Measurements from ENCODE around the gene KATNIP. TPM values are rescaled to one million over a fixed set of nuclear protein-coding genes. Genes with fewer than 3 reads are reported as not detected.

Gene KATNIP
- total RNA-seq, 4 donors from 2014 or later: 11.2 to 20.0 (median 17.5) TPM

Other genes with a start within 250 kb of the KATNIP start
- 100 to 1,000 TPM in 3 of 4 donors, 10 to 100 TPM in 1; 72.7 to 167 (median 116) TPM for gene IL4R, start 236.2 kb upstream of the KATNIP start, total RNA-seq
- under 1 TPM in 3 of 4 donors, not detected in 1; under 0.01 to 0.50 (median 0.17) TPM for gene IL21R, start 148.0 kb upstream of the KATNIP start, total RNA-seq
- 10 to 100 TPM; 37.6 to 65.4 (median 54.8) TPM for gene GTF3C1, start 231 bp upstream of the KATNIP start, total RNA-seq

All from esophagus muscularis mucosa (tissue), 4 donors.